Forelimb muscle (tissue), 1 donor: ENCODE measurements around the gene HEXD. TPM values are rescaled to one million over a fixed set of nuclear protein-coding genes. Genes with fewer than 3 reads are reported as not detected.

Experiments
- DNase-seq: peaks from one replicate; pipeline ENCODE4 v3.0.0-alpha.2; 2013; ENCODE audit warnings: low read depth
- polyA plus RNA-seq: library from polyadenylated mRNA; unstranded; fragments of 120-200 nt; gene quantifications from one replicate; pipeline ENCODE4 v1.2.1, GENCODE V29; 2013; ENCODE audit not compliant: insufficient read length

HEXD gene
- polyA plus RNA-seq, 1 donor: 19.6 TPM

DNA sequence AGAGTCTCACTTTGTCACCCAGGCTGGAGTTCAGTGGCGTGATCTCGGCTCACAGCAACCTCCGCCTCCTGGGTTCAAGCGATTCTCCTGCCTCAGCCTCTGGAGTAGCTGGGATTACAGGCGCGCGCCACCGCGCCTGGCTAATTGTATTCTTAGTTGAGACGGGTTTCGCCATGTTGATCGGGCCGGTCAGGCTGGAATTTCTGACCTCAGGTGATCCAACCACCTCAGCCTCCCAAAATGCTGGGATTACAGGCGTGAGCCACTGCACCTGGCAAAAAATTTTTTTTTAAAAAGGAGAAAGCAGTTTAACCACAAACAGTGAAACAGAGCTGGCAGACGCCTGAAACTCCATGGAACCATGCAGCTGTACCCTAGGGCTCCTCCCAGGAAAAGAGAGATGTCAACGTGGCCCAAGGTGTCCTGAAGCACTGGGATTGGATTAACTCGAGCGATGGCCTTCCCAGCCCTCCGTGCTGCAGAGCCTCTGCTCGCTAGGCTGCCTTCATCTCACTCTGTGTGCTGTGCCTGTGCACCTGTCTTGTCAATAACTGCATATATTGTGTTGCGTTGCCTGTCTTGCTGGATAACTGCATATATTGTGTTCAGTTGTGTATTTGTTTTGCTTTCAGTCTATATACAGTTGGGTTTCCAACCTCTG is 71.8 kb downstream of the HEXD start:
- no peak for DNase-seq

DNA sequence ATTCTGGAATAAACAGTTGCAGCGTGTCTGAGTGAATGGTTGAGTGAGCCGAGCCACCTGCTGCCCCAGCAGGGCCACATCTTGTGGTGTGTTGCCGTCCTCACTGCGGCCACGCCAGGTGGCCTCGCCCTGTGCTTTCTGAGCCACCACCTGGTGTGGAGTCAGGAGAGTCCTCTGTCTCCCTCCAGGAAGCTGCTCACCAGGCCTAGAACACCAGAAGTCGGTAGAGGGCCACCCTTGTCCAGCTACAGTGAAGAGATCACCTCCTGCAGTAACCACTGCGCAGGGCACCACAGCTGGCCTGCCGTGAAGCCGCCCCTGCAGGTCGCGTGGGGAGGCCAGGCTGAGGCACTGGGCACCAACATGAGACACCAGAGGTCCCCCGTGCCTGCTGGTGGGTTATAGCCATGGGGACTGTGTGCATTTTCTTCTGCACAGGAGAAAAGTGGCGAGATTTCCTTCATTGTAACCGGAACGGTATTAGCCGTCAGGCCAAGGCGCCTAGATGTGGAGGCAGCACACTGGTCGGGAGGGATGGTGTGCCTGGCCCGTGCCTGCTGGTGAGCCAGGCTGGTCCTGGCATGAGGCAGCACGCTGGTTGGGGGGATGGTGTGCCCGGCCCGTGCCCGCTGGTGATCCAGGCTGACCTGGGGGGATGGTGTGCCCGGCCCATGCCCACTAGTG is 72.5 kb downstream of the HEXD start:
- DNase-seq: no peak

DNA sequence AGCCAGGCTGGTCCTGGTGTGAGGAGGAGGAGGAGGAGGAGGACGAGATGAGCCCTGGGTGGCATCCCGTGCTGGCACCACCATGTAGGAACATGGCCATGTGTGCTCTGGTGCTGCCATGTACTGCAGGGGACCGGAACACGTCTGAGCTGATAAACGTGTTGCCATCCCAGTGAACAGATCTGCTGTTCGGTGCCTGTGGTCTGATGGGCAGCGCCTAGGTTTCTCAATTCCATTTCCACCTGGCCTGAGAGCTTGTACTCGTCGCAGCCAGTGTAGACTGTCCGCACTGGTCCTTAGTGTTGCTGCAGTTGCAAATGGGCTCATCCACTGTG is 73.0 kb downstream of the HEXD start:
- DNase-seq: no peak

DNA sequence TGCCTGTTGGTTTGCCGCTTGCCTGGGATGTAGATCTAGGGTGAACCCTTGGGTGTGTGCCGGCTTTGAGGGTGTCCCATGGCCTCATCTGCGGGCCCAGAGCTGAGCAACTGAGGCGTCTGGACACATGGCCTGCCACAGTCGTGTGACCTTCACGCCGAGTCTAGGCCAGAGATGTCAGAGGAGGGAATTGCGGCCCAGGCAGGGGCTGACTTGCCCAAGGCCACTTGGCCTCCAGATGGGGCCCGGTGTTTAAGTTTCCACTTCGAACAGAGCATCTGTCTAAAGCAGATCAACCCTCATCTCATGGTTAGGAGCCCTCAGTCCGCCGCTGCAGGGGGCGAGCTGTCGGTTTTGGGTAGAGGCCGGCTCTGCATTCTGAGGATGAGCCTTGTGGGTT is 73.4 kb downstream of the HEXD start:
- no peak for DNase-seq

Other genes with a start within 250 kb of the HEXD start
- gene CCDC57, start 205.5 kb upstream of the HEXD start, polyA plus RNA-seq: 31.7 TPM
- gene SLC16A3, start 189.3 kb upstream of the HEXD start, polyA plus RNA-seq: 29.7 TPM
- 63.5 TPM for gene CSNK1D, start 144.6 kb upstream of the HEXD start, polyA plus RNA-seq
- gene CD7, start 100.7 kb upstream of the HEXD start, polyA plus RNA-seq: 0.43 TPM
- gene SECTM1, start 84.6 kb upstream of the HEXD start, polyA plus RNA-seq: 3.3 TPM
- not detected for gene TEX19, start 59.1 kb upstream of the HEXD start, polyA plus RNA-seq
- 5.8 TPM for gene UTS2R, start 46.6 kb upstream of the HEXD start, polyA plus RNA-seq
- gene OGFOD3, start 239 bp downstream of the HEXD start, polyA plus RNA-seq: 17.9 TPM
- gene CYBC1, start 32.4 kb downstream of the HEXD start, polyA plus RNA-seq: 25.2 TPM
- 60.0 TPM for gene NARF, start 40.4 kb downstream of the HEXD start, polyA plus RNA-seq
- gene FOXK2, start 101.4 kb downstream of the HEXD start, polyA plus RNA-seq: 37.9 TPM
- gene WDR45B, start 230.1 kb downstream of the HEXD start, polyA plus RNA-seq: 56.1 TPM